HTR-8/SVneo (cell line): ENCODE data around the gene KCNJ10.

ENCODE experiments used
- DNase-seq: peaks from one replicate; pipeline ENCODE4 v3.0.0; 2011; ENCODE audit warnings: low spot score, mixed read lengths; ENCODE audit not compliant: insufficient read length
- FAIRE-seq: peaks from 2 replicates; lab custom pipeline; 2011; peaks lifted over from hg19 to GRCh38; lab: Jason Lieb, UNC

KCNJ10 gene

DNA sequence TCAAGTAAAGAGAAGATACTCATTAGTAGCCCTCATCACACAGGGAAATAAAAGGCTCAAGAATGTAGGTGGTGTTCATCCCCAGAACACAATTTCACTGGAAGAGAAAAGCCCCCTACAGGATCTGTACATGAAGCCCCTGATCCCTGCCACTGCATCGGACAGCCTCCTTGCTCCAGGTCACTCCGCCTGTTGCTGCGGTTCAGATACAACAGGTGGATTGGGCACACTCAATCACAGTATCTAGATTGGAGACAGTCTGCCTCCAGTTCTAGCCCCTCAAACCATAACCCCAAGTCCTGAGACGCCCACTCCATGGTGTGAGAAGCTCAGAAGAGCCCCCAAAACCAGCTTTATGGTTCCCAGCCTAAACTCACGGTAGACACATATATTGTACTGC is 117.0 kb downstream of the KCNJ10 start:
- no peak for DNase-seq
- FAIRE-seq, result no peak

DNA sequence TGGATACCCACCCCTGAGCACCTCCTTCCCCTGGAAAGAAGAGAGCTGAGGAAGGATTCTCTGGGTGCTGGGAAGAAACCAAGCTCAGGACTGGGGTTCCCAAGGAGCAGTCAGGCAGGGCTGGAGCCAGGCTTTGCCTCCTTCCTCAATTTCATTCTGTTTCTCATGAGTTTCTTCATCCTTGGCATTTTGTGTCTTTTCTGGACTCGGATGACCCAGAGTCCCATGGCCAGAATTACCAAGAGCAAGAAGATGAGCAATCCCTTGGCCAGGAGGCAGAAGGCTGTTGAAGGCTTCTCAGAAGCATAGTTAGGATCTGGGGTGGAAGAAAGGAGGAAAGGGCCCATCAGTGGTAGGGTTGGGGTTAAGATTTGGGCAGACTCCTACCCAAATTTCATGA is 118.4 kb downstream of the KCNJ10 start:
- FAIRE-seq (no peak), DNase-seq (no peak)

DNA sequence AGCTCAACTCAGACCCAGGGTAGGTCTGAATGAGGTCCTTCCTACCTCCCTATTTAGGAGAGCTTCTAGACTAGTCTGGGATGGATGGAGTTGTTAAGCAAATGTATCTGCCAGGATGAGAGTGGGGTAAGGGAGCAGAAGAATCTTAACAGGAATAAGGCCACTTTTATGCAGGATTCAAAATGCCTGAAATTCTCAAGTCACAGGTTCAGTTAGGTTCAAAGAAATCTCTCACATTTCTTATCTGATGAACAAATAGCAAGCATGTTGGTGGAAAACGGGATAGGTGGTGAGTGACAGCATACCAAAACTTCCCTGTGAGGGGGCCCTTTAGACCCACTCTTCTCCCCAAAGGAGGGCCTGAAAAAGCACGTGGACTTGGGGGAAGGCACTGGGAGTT is 118.9 kb downstream of the KCNJ10 start:
- DNase-seq (no peak), FAIRE-seq (no peak)

DNA sequence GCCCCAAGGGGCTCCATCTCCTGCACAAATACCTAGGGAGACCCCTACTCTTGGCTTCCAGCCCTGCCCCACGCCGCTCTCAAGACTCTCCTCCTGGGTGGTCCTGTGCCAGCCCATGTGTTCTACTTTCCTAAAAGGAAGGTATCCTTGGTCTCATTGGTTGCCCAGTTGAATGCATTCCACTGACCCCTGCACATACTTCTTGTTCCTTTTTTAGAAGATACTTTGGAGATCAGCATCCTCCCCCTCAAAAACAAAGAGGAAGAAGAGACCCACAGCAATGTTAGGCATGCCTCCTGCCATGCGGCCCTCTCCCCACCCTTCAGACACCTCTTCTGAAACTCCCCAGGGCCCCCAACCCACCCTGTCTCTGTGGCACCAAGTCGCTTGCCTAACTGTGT is 120.0 kb downstream of the KCNJ10 start:
- no peak for DNase-seq
- FAIRE-seq, result no peak

DNA sequence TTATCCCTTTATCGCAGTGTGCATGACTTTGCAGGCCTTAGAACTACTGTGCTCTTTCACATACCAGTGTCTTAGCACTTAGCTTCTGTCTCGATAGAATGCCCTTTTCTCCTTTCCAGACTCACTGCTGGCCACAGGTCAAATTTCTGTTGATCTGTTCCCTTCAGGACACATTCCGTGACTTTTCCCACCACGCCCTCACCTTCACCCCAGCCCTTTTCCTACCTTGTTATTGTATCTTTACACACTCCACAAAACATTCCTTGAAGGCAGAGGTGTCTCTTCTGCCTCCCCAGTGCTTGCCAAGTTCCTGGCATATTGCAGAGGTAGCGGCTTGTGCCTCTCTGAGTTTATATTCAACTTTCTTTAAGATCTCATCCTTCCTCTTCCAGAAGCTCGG is 120.8 kb downstream of the KCNJ10 start:
- FAIRE-seq (no peak), DNase-seq (no peak)
